Common myeloid progenitor, CD34-positive (primary cell): ENCODE measurements around the gene TASP1.
A peak's percentile ranks its signal among the peaks of the same experiment; 100 is the strongest.
"Not testable (repeated sequence)": the region's sequence is repeated elsewhere in the genome, so short reads cannot be mapped to it uniquely, and the experiment has no call there.

ENCODE experiments used
- CTCF ChIA-PET: fragments of 350-600 bp; sonication (Branson Sonifier 250); formaldehyde crosslinking; loops from one replicate; lab custom pipeline; 2021; ENCODE audit warnings: antibody characterized with exemption; lab: Charles Lee
- POLR2A ChIA-PET: fragments of 350-600 bp; sonication (Branson Sonifier 250); formaldehyde crosslinking; loops from one replicate; lab custom pipeline; 2021; ENCODE audit warnings: antibody characterized with exemption; lab: Charles Lee
- DNase-seq, 3 donors: peaks; one replicate each; pipeline versions ENCODE4 v3.0.0 to v3.0.0-alpha.2; 2013
- H3K27ac ChIP-seq, 2 experiments: 1 replicate in 1 of 2; 2 replicates in 1 of 2; pipeline ENCODE4 v1.7.0; 2013; ENCODE audit warnings: inconsistent platforms in 2 of 2, low read length in 2 of 2, mild to moderate bottlenecking in 2 of 2, low read depth in 1 of 2, moderate library complexity in 1 of 2; ENCODE audit not compliant: severe bottlenecking in 2 of 2, insufficient read depth in 1 of 2, poor library complexity in 1 of 2
- H3K27me3 ChIP-seq, 5 experiments: replicated peaks in 2 of 5; 1 replicate in 3 of 5; 2 replicates in 2 of 5; pipeline versions ENCODE4 v1.6.1 to v1.7.0; 2013; ENCODE audit warnings: low read length in 4 of 5, mild to moderate bottlenecking in 2 of 5, moderate library complexity in 2 of 5, inconsistent platforms in 1 of 5; ENCODE audit not compliant: insufficient read depth in 5 of 5, control insufficient read depth in 4 of 5
- H3K36me3 ChIP-seq, 4 experiments: 1 replicate in 2 of 4; 2 replicates in 2 of 4; pipeline versions ENCODE4 v1.6.1 to v1.7.0; 2013; ENCODE audit warnings: low read length in 3 of 4, control low read depth in 1 of 4, mild to moderate bottlenecking in 1 of 4; ENCODE audit not compliant: control insufficient read depth in 4 of 4, insufficient read depth in 4 of 4
- H3K4me1 ChIP-seq, 4 experiments: 1 replicate in 3 of 4; 2 replicates in 1 of 4; pipeline versions ENCODE4 v1.6.1 to v1.7.1; 2013; ENCODE audit warnings: low read length in 3 of 4, mild to moderate bottlenecking in 3 of 4, control low read depth in 1 of 4, inconsistent platforms in 1 of 4, moderate library complexity in 1 of 4; ENCODE audit not compliant: control insufficient read depth in 4 of 4, insufficient read depth in 4 of 4; ENCODE audit errors: control extremely low read depth in 1 of 4
- H3K4me3 ChIP-seq, 7 experiments: 1 replicate in 4 of 7; 2 replicates in 3 of 7; pipeline versions ENCODE4 v1.5.1 to v1.7.0; 2013; ENCODE audit warnings: mild to moderate bottlenecking in 7 of 7, low read length in 6 of 7, moderate library complexity in 6 of 7, inconsistent platforms in 2 of 7, low read depth in 2 of 7, control low read depth in 1 of 7; ENCODE audit not compliant: insufficient read depth in 4 of 7, control insufficient read depth in 1 of 7; ENCODE audit errors: extremely low read depth in 1 of 7
- H3K9me3 ChIP-seq, 5 experiments: 1 replicate in 4 of 5; 2 replicates in 1 of 5; pipeline versions ENCODE4 v1.6.1 to v1.7.1; 2013; ENCODE audit warnings: low read length in 4 of 5, mild to moderate bottlenecking in 2 of 5, inconsistent platforms in 1 of 5, low read depth in 1 of 5, moderate library complexity in 1 of 5; ENCODE audit not compliant: control insufficient read depth in 4 of 5, insufficient read depth in 2 of 5; ENCODE audit errors: control extremely low read depth in 1 of 5
- WGBS: methylation state at CpG from one replicate; pipeline ENCODE4 v1.1.5; 2013; ENCODE audit not compliant: insufficient coverage; 5-methylcytosine and 5-hydroxymethylcytosine counted together

TASP1 gene

GRCh38 chr20:13648291-13649228 is 9.8 kb upstream of the TASP1 start:
- Histone ChIP-seq H3K9me3 (peaks cover 0 to 3% (median 0%) of the 10 kb centered on the region in 5 experiments), H3K36me3 (no peaks in the 10 kb centered on the region), H3K4me1 (no peaks in the 10 kb centered on the region), H3K4me3 (no peak overlapping the region), H3K27me3 (peaks cover 0 to 11% (median 0%) of the 10 kb centered on the region in 5 experiments), H3K27ac (no peak overlapping the region)
- CTCF ChIA-PET: no interaction called here
- WGBS: 98% methylated on average over 5 of the region's 10 CpGs
- POLR2A ChIA-PET: no interaction called here
- DNase-seq: peak in 1 of 3 donors; percentile 8

- 90% methylated on average over 2 of the region's 4 CpGs for WGBS
Measured at GRCh38 chr20:13644010-13644409, 5.3 kb upstream of the TASP1 start.

GRCh38 chr20:13639150-13639497 is 392 bp upstream of the TASP1 start:
- CTCF ChIA-PET: no interaction called here
- POLR2A ChIA-PET: no interaction called here
- Histone ChIP-seq H3K27me3 (peaks cover 0 to 24% (median 3%) of the 10 kb centered on the region in 5 experiments), H3K36me3 (no peaks in the 10 kb centered on the region), H3K27ac (peak overlapping the region in 1 of 2 experiments; percentile 87), H3K4me3 (peak overlapping the region; percentile 78 to 98 (median 88)), H3K9me3 (no peaks in the 10 kb centered on the region), H3K4me1 (peaks cover 0 to 17% (median 9%) of the 10 kb centered on the region in 4 experiments)
- 14% methylated on average over 7 of the region's 9 CpGs for WGBS
- DNase-seq: no peak

More at GRCh38 chr20:13644010-13644409, 5.3 kb upstream of the TASP1 start:
- Histone ChIP-seq H3K4me1 (peaks cover 0 to 4% (median 1%) of the 10 kb centered on the region in 4 experiments), H3K27me3 (peaks cover 2 to 30% (median 3%) of the 10 kb centered on the region in 5 experiments), H3K9me3 (peaks cover 0 to 3% (median 0%) of the 10 kb centered on the region in 5 experiments), H3K36me3 (no peaks in the 10 kb centered on the region), H3K27ac (no peak overlapping the region), H3K4me3 (no peak overlapping the region)
- ChIA-PET POLR2A (no interaction called here), CTCF (no interaction called here)
- no peak for DNase-seq

- peak overlapping the region; percentile 68 to 87 for H3K27ac ChIP-seq
- CTCF ChIA-PET: no interaction called here
- H3K36me3 ChIP-seq: no peaks in the 10 kb centered on the region
- WGBS: 0% methylated on average over 5 of the region's 7 CpGs
- no peak for DNase-seq
- H3K4me1 ChIP-seq: peaks cover 0 to 17% (median 9%) of the 10 kb centered on the region in 4 experiments
- POLR2A ChIA-PET: no interaction called here
- H3K4me3 ChIP-seq: peak overlapping the region; percentile 78 to 98 (median 88)
- no peaks in the 10 kb centered on the region for H3K9me3 ChIP-seq
- peaks cover 0 to 16% (median 3%) of the 10 kb centered on the region in 5 experiments for H3K27me3 ChIP-seq
Measured at GRCh38 chr20:13638162-13638495, 603 bp downstream of the TASP1 start.

- DNase-seq: no peak
- no peak overlapping the region for H3K27ac ChIP-seq
- no CpG with 5 or more reads among the region's 1 CpG for WGBS
- no peak overlapping the region for H3K4me3 ChIP-seq
- no peaks in the 10 kb centered on the region for H3K9me3 ChIP-seq
- peaks cover 2 to 13% (median 8%) of the 10 kb centered on the region in 4 experiments for H3K36me3 ChIP-seq
- no peaks in the 10 kb centered on the region for H3K4me1 ChIP-seq
- ChIA-PET POLR2A (no interaction called here), CTCF (no interaction called here)
- no peaks in the 10 kb centered on the region for H3K27me3 ChIP-seq
Measured at GRCh38 chr20:13632431-13632830, 6.3 kb downstream of the TASP1 start.

- WGBS: 100% methylated on average over 2 of the region's 3 CpGs
- CTCF ChIA-PET, POLR2A ChIA-PET, H3K9me3 ChIP-seq, H3K4me3 ChIP-seq, H3K27me3 ChIP-seq, H3K4me1 ChIP-seq, H3K27ac ChIP-seq, DNase-seq: not testable (repeated sequence)
- peaks cover 2 to 15% (median 8%) of the 10 kb centered on the region in 4 experiments for H3K36me3 ChIP-seq
Measured at GRCh38 chr20:13627525-13627924, 11.2 kb downstream of the TASP1 start.

GRCh38 chr20:13626724-13627123 is 12.0 kb downstream of the TASP1 start:
- ChIA-PET CTCF (no interaction called here), POLR2A (no interaction called here)
- Histone ChIP-seq H3K27me3 (no peaks in the 10 kb centered on the region), H3K36me3 (peaks cover 3 to 20% (median 8%) of the 10 kb centered on the region in 4 experiments), H3K4me3 (no peak overlapping the region), H3K9me3 (no peaks in the 10 kb centered on the region), H3K27ac (no peak overlapping the region), H3K4me1 (no peaks in the 10 kb centered on the region)
- DNase-seq: no peak
- WGBS: no CpG with 5 or more reads among the region's 1 CpG
